ENCODE data around the gene DTX3L. TPM values are rescaled to one million over a fixed set of nuclear protein-coding genes. Genes with fewer than 3 reads are reported as not detected.

DTX3L gene
- total and polyA plus RNA-seq, 2 experiments from 2014 or later, result 1.8 to 6.8 TPM

DNA sequence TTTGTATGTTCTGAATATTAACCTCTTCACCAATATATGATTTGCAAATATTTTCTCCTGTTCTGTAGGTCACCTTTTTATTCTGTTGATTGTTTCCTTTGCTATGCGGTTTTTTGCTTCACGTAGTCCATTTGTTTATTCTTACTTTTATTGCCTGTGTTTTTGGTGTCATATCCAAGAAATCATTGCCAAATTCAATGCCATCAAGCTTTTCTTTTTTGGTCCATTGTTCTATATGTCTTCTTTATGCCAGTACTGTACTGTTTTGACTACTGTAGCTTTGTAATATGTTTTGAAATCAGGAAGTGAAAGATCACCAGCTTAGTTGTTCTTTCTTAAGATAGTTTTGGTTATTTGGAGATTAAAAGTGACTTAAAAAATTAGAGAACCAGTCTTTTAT is 17.5 kb downstream of the DTX3L start (continued):
- TF ChIP-seq, protein P1, sequence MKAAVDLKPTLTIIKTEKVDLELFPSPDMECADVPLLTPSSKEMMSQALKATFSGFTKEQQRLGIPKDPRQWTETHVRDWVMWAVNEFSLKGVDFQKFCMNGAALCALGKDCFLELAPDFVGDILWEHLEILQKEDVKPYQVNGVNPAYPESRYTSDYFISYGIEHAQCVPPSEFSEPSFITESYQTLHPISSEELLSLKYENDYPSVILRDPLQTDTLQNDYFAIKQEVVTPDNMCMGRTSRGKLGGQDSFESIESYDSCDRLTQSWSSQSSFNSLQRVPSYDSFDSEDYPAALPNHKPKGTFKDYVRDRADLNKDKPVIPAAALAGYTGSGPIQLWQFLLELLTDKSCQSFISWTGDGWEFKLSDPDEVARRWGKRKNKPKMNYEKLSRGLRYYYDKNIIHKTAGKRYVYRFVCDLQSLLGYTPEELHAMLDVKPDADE (IDR thresholded peaks at IDR 0.05), result no peak
- TF ChIP-seq EZH2phosphoT487 (IDR thresholded peaks at IDR 0.05; ENCODE audit: unreplicated experiment) (no peak), POLR2AphosphoS5 (IDR thresholded peaks at IDR 0.05; ENCODE audit: low read depth) (no peak), CREB1 (CRISPR knock-in tag; IDR thresholded peaks at IDR 0.05; ENCODE audit: low read depth) (no peak), ZNF331 (CRISPR knock-in tag; IDR thresholded peaks at IDR 0.05; ENCODE audit: low read depth) (no peak), EZH2 (IDR thresholded peaks at IDR 0.05; ENCODE audit: low read depth, unreplicated experiment) (no peak), JUNB (IDR thresholded peaks at IDR 0.05; ENCODE audit: unreplicated experiment) (no peak)
- TF ChIP-seq, protein P2, sequence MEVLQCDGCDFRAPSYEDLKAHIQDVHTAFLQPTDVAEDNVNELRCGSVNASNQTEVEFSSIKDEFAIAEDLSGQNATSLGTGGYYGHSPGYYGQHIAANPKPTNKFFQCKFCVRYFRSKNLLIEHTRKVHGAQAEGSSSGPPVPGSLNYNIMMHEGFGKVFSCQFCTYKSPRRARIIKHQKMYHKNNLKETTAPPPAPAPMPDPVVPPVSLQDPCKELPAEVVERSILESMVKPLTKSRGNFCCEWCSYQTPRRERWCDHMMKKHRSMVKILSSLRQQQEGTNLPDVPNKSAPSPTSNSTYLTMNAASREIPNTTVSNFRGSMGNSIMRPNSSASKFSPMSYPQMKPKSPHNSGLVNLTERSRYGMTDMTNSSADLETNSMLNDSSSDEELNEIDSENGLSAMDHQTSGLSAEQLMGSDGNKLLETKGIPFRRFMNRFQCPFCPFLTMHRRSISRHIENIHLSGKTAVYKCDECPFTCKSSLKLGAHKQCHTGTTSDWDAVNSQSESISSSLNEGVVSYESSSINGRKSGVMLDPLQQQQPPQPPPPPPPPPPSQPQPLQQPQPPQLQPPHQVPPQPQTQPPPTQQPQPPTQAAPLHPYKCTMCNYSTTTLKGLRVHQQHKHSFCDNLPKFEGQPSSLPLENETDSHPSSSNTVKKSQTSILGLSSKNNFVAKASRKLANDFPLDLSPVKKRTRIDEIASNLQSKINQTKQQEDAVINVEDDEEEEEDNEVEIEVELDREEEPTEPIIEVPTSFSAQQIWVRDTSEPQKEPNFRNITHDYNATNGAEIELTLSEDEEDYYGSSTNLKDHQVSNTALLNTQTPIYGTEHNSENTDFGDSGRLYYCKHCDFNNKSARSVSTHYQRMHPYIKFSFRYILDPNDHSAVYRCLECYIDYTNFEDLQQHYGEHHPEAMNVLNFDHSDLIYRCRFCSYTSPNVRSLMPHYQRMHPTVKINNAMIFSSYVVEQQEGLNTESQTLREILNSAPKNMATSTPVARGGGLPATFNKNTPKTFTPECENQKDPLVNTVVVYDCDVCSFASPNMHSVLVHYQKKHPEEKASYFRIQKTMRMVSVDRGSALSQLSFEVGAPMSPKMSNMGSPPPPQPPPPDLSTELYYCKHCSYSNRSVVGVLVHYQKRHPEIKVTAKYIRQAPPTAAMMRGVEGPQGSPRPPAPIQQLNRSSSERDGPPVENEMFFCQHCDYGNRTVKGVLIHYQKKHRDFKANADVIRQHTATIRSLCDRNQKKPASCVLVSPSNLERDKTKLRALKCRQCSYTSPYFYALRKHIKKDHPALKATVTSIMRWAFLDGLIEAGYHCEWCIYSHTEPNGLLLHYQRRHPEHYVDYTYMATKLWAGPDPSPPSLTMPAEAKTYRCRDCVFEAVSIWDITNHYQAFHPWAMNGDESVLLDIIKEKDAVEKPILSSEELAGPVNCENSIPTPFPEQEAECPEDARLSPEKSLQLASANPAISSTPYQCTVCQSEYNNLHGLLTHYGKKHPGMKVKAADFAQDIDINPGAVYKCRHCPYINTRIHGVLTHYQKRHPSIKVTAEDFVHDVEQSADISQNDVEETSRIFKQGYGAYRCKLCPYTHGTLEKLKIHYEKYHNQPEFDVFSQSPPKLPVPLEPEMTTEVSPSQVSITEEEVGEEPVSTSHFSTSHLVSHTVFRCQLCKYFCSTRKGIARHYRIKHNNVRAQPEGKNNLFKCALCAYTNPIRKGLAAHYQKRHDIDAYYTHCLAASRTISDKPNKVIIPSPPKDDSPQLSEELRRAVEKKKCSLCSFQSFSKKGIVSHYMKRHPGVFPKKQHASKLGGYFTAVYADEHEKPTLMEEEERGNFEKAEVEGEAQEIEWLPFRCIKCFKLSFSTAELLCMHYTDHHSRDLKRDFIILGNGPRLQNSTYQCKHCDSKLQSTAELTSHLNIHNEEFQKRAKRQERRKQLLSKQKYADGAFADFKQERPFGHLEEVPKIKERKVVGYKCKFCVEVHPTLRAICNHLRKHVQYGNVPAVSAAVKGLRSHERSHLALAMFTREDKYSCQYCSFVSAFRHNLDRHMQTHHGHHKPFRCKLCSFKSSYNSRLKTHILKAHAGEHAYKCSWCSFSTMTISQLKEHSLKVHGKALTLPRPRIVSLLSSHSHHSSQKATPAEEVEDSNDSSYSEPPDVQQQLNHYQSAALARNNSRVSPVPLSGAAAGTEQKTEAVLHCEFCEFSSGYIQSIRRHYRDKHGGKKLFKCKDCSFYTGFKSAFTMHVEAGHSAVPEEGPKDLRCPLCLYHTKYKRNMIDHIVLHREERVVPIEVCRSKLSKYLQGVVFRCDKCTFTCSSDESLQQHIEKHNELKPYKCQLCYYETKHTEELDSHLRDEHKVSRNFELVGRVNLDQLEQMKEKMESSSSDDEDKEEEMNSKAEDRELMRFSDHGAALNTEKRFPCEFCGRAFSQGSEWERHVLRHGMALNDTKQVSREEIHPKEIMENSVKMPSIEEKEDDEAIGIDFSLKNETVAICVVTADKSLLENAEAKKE (CRISPR knock-in tag; IDR thresholded peaks at IDR 0.05), result no peak

DNA sequence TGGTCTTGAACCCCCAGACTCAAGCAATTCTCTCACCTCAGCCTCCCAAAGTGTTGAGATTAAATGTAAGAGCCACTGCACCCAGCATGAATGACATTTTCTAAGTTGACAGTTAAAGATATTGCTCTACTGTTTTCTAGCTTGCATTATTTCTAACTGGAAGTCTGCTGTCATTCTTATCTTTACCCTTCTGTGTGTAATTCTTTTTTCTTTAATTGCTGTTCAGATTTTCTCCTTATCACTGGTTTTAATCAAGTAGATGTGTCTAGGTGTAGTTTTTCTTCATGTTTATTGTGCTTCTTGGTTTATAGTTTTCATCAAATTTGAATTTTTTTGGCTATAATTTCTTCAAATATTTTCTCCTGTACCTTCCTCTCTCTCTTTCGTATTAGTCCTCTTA is 18.3 kb downstream of the DTX3L start:
- H3K27me3 Mint-ChIP-seq (ENCODE audit: insufficient read depth, low read depth, poor library complexity), result peaks cover 2% of the 10 kb centered on the region
- Histone ChIP-seq H3K27ac (ENCODE audit: low read depth) (no peak overlapping the region), H3K4me3 (no peak overlapping the region), H3K79me2 (replicated peaks; ENCODE audit: insufficient read depth) (no peaks in the 10 kb centered on the region), H3F3A (replicated peaks; ENCODE audit: low read depth) (no peaks in the 10 kb centered on the region), H3K4me1 (ENCODE audit: insufficient read depth) (peaks cover 3% of the 10 kb centered on the region; the same call in 1 of the 2 replicates), H3K36me3 (ENCODE audit: insufficient read depth) (no peaks in the 10 kb centered on the region), H3K9me2 (ENCODE audit: insufficient read depth) (peaks cover 2% of the 10 kb centered on the region; the same call in 1 of the 2 replicates), H3K4me2 (no peak overlapping the region), H2AFZ (no peak overlapping the region), H3K27me3 (ENCODE audit: insufficient read depth) (peaks cover 13% of the 10 kb centered on the region), H4K20me1 (replicated peaks; ENCODE audit: insufficient read depth) (no peaks in the 10 kb centered on the region)
- H3K4me1 Mint-ChIP-seq, result peaks cover 6% of the 10 kb centered on the region; the same call in 2 of the 3 replicates
- H3K36me3 Mint-ChIP-seq (ENCODE audit: low read depth), result peaks cover 20% of the 10 kb centered on the region
- no peak overlapping the region for H3K4me3 Mint-ChIP-seq
- no peak overlapping the region for H3K27ac Mint-ChIP-seq
- DNase-seq (ENCODE audit: low spot score) (no peak), ATAC-seq (no peak)
- peaks cover 31% of the 10 kb centered on the region for H3K9me3 Mint-ChIP-seq
- TF ChIP-seq NANOG (IDR thresholded peaks at IDR 0.05; ENCODE audit: borderline replicate concordance) (no peak), EZH2phosphoT487 (IDR thresholded peaks at IDR 0.05; ENCODE audit: unreplicated experiment) (no peak), EZH2 (IDR thresholded peaks at IDR 0.05; ENCODE audit: low read depth, unreplicated experiment) (no peak), CREB1 (CRISPR knock-in tag; IDR thresholded peaks at IDR 0.05; ENCODE audit: low read depth) (no peak), JUNB (IDR thresholded peaks at IDR 0.05; ENCODE audit: unreplicated experiment) (no peak), STAT1 (IDR thresholded peaks at IDR 0.05; ENCODE audit: unreplicated experiment) (no peak), ZNF114 (CRISPR knock-in tag; IDR thresholded peaks at IDR 0.05) (no peak), POLR2AphosphoS5 (IDR thresholded peaks at IDR 0.05; ENCODE audit: low read depth) (no peak), ZNF331 (CRISPR knock-in tag; IDR thresholded peaks at IDR 0.05; ENCODE audit: low read depth) (no peak)
- TF ChIP-seq, protein P3, sequence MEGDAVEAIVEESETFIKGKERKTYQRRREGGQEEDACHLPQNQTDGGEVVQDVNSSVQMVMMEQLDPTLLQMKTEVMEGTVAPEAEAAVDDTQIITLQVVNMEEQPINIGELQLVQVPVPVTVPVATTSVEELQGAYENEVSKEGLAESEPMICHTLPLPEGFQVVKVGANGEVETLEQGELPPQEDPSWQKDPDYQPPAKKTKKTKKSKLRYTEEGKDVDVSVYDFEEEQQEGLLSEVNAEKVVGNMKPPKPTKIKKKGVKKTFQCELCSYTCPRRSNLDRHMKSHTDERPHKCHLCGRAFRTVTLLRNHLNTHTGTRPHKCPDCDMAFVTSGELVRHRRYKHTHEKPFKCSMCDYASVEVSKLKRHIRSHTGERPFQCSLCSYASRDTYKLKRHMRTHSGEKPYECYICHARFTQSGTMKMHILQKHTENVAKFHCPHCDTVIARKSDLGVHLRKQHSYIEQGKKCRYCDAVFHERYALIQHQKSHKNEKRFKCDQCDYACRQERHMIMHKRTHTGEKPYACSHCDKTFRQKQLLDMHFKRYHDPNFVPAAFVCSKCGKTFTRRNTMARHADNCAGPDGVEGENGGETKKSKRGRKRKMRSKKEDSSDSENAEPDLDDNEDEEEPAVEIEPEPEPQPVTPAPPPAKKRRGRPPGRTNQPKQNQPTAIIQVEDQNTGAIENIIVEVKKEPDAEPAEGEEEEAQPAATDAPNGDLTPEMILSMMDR (conservative IDR thresholded peaks at IDR 0.05; ENCODE audit: low read depth in 2 of 2), result no peak
